Activated CD4-positive, alpha-beta T cell treated with anti-CD3 and anti-CD28 coated beads for 36 hours (primary cell): Measurements from ENCODE around the gene SPX. TPM values are rescaled to one million over a fixed set of nuclear protein-coding genes. Genes with fewer than 3 reads are reported as not detected.

Experiments
- ATAC-seq: fragments of 200-7000 bp; cut with Tn5 transposase; one replicate; pipeline ENCODE4 v1.10.0; 2021; ENCODE audit warnings: mild to moderate bottlenecking, moderate library complexity
- CTCF ChIA-PET: fragments of 350-600 bp; sonication (Branson Sonifier 250); formaldehyde crosslinking; loops from one replicate; lab custom pipeline; 2021; ENCODE audit warnings: antibody characterized with exemption; lab: Charles Lee
- POLR2A ChIA-PET: fragments of 350-600 bp; sonication (Branson Sonifier 250); formaldehyde crosslinking; loops from one replicate; lab custom pipeline; 2021; ENCODE audit warnings: antibody characterized with exemption, inconsistent platforms; lab: Charles Lee
- DNase-seq: peaks from one replicate; pipeline ENCODE4 v3.0.0-alpha.2; 2020
- H3K27ac Mint-ChIP-seq: one replicate; pipeline ENCODE4 v1.8.0; 2021; ENCODE audit warnings: mixed read lengths
- H3K27me3 Mint-ChIP-seq: one replicate; pipeline ENCODE4 v1.8.0; 2021; ENCODE audit warnings: mixed read lengths
- H3K36me3 Mint-ChIP-seq: one replicate; pipeline ENCODE4 v1.8.0; 2021; ENCODE audit warnings: low read depth, mixed read lengths
- H3K4me1 Mint-ChIP-seq: one replicate; pipeline ENCODE4 v1.8.0; 2021; ENCODE audit warnings: mixed read lengths
- H3K4me3 Mint-ChIP-seq: one replicate; pipeline ENCODE4 v1.8.0; 2021; ENCODE audit warnings: mild to moderate bottlenecking, moderate library complexity, mixed read lengths
- H3K9me3 Mint-ChIP-seq: one replicate; pipeline ENCODE4 v1.8.0; 2021; ENCODE audit warnings: low read depth, mixed read lengths
- intact Hi-C, 2 experiments: fragments of 100-400 bp; cut with DNase I in 1 of 2; cut with micrococcal nuclease in 1 of 2; formaldehyde crosslinking; loops; one replicate each; pipeline versions ENCODE4 v1.14.2 to v1.15.1; 2022 to 2024; cut with DNase I, micrococcal nuclease
- total RNA-seq, 2 experiments: library from RNA; stranded (reverse); gene quantifications; one replicate each; pipeline ENCODE4 v1.2.3, GENCODE V29; 2021

The SPX gene
- total RNA-seq, 2 experiments from 2014 or later, result 0.16 to 0.61 TPM

GRCh38 chr12:21559855-21560569 is 33.9 kb downstream of the SPX start:
- intact Hi-C loops, result no loop called here
- peaks cover 11% of the 10 kb centered on the region for H3K4me1 Mint-ChIP-seq
- ChIA-PET CTCF (interaction anchor here (0.7 to 1.2 kb wide), 2 partner anchors 9 to 118 kb away, joined by 3 read pairs; no protein-coding TSS in a partner anchor), POLR2A (interaction anchor here (0.7 kb wide), 1 partner anchor 30 kb away, joined by 3 read pairs; no protein-coding TSS in a partner anchor)
- ATAC-seq (peak; percentile 88), DNase-seq (no peak)
- no peak overlapping the region for H3K4me3 Mint-ChIP-seq
- no peaks in the 10 kb centered on the region for H3K9me3 Mint-ChIP-seq
- peaks cover 2% of the 10 kb centered on the region for H3K27me3 Mint-ChIP-seq
- H3K36me3 Mint-ChIP-seq, result no peaks in the 10 kb centered on the region
- H3K27ac Mint-ChIP-seq, result peak overlapping the region; percentile 51

- peaks cover 2% of the 10 kb centered on the region for H3K27me3 Mint-ChIP-seq
- no peaks in the 10 kb centered on the region for H3K36me3 Mint-ChIP-seq
- ChIA-PET CTCF (interaction anchor here (0.7 kb wide), 1 partner anchor 38 kb away, joined by 3 read pairs; no protein-coding TSS in a partner anchor), POLR2A (no interaction called here)
- no peaks in the 10 kb centered on the region for H3K9me3 Mint-ChIP-seq
- ATAC-seq (peak; percentile 75), DNase-seq (no peak)
- H3K27ac Mint-ChIP-seq, result no peak overlapping the region
- H3K4me1 Mint-ChIP-seq, result peaks cover 11% of the 10 kb centered on the region
- H3K4me3 Mint-ChIP-seq, result no peak overlapping the region
- intact Hi-C loops, result no loop called here
These were observed 35.1 kb downstream of the SPX start for GRCh38 chr12:21561158-21561557.

GRCh38 chr12:21562859-21563258 is 36.8 kb downstream of the SPX start:
- peaks cover 2% of the 10 kb centered on the region for H3K27me3 Mint-ChIP-seq

GRCh38 chr12:21566223-21566906 is 40.3 kb downstream of the SPX start:
- Mint-ChIP-seq H3K36me3 (no peaks in the 10 kb centered on the region), H3K4me3 (no peak overlapping the region), H3K4me1 (no peaks in the 10 kb centered on the region), H3K27ac (no peak overlapping the region), H3K9me3 (no peaks in the 10 kb centered on the region), H3K27me3 (no peaks in the 10 kb centered on the region)
- CTCF ChIA-PET, result interaction anchor here (1.0 kb wide), 1 partner anchor 9 kb away, joined by 3 read pairs; no protein-coding TSS in a partner anchor
- intact Hi-C loops, result no loop called here
- POLR2A ChIA-PET, result no interaction called here
- DNase-seq (no peak), ATAC-seq (no peak)

More at GRCh38 chr12:21562859-21563258, 36.8 kb downstream of the SPX start:
- H3K27ac Mint-ChIP-seq, result no peak overlapping the region
- no peaks in the 10 kb centered on the region for H3K36me3 Mint-ChIP-seq
- intact Hi-C loops, result no loop called here
- H3K9me3 Mint-ChIP-seq, result no peaks in the 10 kb centered on the region
- ATAC-seq (no peak), DNase-seq (no peak)
- H3K4me3 Mint-ChIP-seq, result no peak overlapping the region
- peaks cover 11% of the 10 kb centered on the region for H3K4me1 Mint-ChIP-seq
- ChIA-PET CTCF (no interaction called here), POLR2A (no interaction called here)

- CTCF ChIA-PET, result no interaction called here
- intact Hi-C loops, result no loop called here
These were observed 40.9 kb downstream of the SPX start for GRCh38 chr12:21566907-21567394.

GRCh38 chr12:21568115-21568514 is 42.0 kb downstream of the SPX start:
- intact Hi-C loops, result no loop called here
- POLR2A ChIA-PET, result no interaction called here
- Mint-ChIP-seq H3K9me3 (no peaks in the 10 kb centered on the region), H3K4me3 (no peak overlapping the region), H3K4me1 (no peaks in the 10 kb centered on the region), H3K27me3 (no peaks in the 10 kb centered on the region), H3K36me3 (no peaks in the 10 kb centered on the region), H3K27ac (no peak overlapping the region)
- ATAC-seq (no peak), DNase-seq (no peak)
- CTCF ChIA-PET, result interaction anchor here (0.7 to 1.1 kb wide), 2 partner anchors 11 to 25 kb away, joined by 3 to 5 read pairs; no protein-coding TSS in a partner anchor

More at GRCh38 chr12:21566907-21567394, 40.9 kb downstream of the SPX start:
- no peaks in the 10 kb centered on the region for H3K9me3 Mint-ChIP-seq
- H3K27ac Mint-ChIP-seq, result no peak overlapping the region
- POLR2A ChIA-PET, result no interaction called here
- no peak overlapping the region for H3K4me3 Mint-ChIP-seq
- ATAC-seq, result no peak
- no peaks in the 10 kb centered on the region for H3K27me3 Mint-ChIP-seq
- DNase-seq, result no peak
- no peaks in the 10 kb centered on the region for H3K4me1 Mint-ChIP-seq
- no peaks in the 10 kb centered on the region for H3K36me3 Mint-ChIP-seq

- intact Hi-C loops, result no loop called here
- ATAC-seq, result no peak
These were observed 45.0 kb downstream of the SPX start for GRCh38 chr12:21571046-21571445.

GRCh38 chr12:21573733-21574358 is 47.8 kb downstream of the SPX start:
- intact Hi-C loops, result no loop called here
- no peaks in the 10 kb centered on the region for H3K9me3 Mint-ChIP-seq
- H3K36me3 Mint-ChIP-seq, result no peaks in the 10 kb centered on the region
- no peaks in the 10 kb centered on the region for H3K4me1 Mint-ChIP-seq
- peaks cover 4% of the 10 kb centered on the region for H3K27me3 Mint-ChIP-seq
- no peak overlapping the region for H3K27ac Mint-ChIP-seq
- ChIA-PET POLR2A (no interaction called here), CTCF (interaction anchor here (0.8 to 1.6 kb wide), 4 partner anchors 10 to 106 kb away, joined by 3 to 8 read pairs (median 3); partner anchors contain the start of gene SPX)
- no peak overlapping the region for H3K4me3 Mint-ChIP-seq
- DNase-seq (no peak), ATAC-seq (no peak)

More at GRCh38 chr12:21571046-21571445, 45.0 kb downstream of the SPX start:
- Mint-ChIP-seq H3K4me3 (no peak overlapping the region), H3K27me3 (no peaks in the 10 kb centered on the region), H3K9me3 (no peaks in the 10 kb centered on the region), H3K27ac (no peak overlapping the region), H3K4me1 (no peaks in the 10 kb centered on the region), H3K36me3 (no peaks in the 10 kb centered on the region)
- ChIA-PET POLR2A (no interaction called here), CTCF (no interaction called here)
- DNase-seq, result no peak

GRCh38 chr12:21576431-21576830 is 50.3 kb downstream of the SPX start:
- intact Hi-C loops, result no loop called here
- CTCF ChIA-PET, result interaction anchor here (1.0 kb wide), 1 partner anchor 10 kb away, joined by 3 read pairs; no protein-coding TSS in a partner anchor
- DNase-seq, result no peak

GRCh38 chr12:21577516-21577915 is 51.4 kb downstream of the SPX start:
- no peak for DNase-seq
- Mint-ChIP-seq H3K36me3 (no peaks in the 10 kb centered on the region), H3K4me1 (no peaks in the 10 kb centered on the region), H3K4me3 (no peak overlapping the region), H3K27me3 (peaks cover 9% of the 10 kb centered on the region), H3K27ac (no peak overlapping the region), H3K9me3 (no peaks in the 10 kb centered on the region)
- intact Hi-C loops, result no loop called here
- ChIA-PET CTCF (no interaction called here), POLR2A (no interaction called here)
- ATAC-seq, result no peak

More at GRCh38 chr12:21576431-21576830, 50.3 kb downstream of the SPX start:
- no peak for ATAC-seq
- H3K36me3 Mint-ChIP-seq, result no peaks in the 10 kb centered on the region
- H3K27ac Mint-ChIP-seq, result no peak overlapping the region
- no peaks in the 10 kb centered on the region for H3K4me1 Mint-ChIP-seq
- no peak overlapping the region for H3K4me3 Mint-ChIP-seq
- peaks cover 6% of the 10 kb centered on the region for H3K27me3 Mint-ChIP-seq
- H3K9me3 Mint-ChIP-seq, result no peaks in the 10 kb centered on the region
- POLR2A ChIA-PET, result no interaction called here

- peaks cover 9% of the 10 kb centered on the region for H3K27me3 Mint-ChIP-seq
- H3K36me3 Mint-ChIP-seq, result no peaks in the 10 kb centered on the region
- DNase-seq (no peak), ATAC-seq (no peak)
- no peaks in the 10 kb centered on the region for H3K9me3 Mint-ChIP-seq
- no peak overlapping the region for H3K4me3 Mint-ChIP-seq
- no peak overlapping the region for H3K27ac Mint-ChIP-seq
- ChIA-PET POLR2A (no interaction called here), CTCF (no interaction called here)
- intact Hi-C loops, result no loop called here
- H3K4me1 Mint-ChIP-seq, result no peaks in the 10 kb centered on the region
These were observed 54.8 kb downstream of the SPX start for GRCh38 chr12:21580748-21581516.
